GM23338 (cell line): ENCODE data around the gene ANAPC5. TPM values are rescaled to one million over a fixed set of nuclear protein-coding genes. Genes with fewer than 3 reads are reported as not detected.

ENCODE experiments used
- ATAC-seq: fragments of 200-7000 bp; cut with Tn5 transposase; 3 replicates; pipeline ENCODE4 v1.9.1; 2020
- DNase-seq: peaks from one replicate; pipeline ENCODE4 v3.0.0-alpha.2; 2015; ENCODE audit warnings: low spot score
- H2AFZ ChIP-seq: fragments of 200-600 bp; sonication (generic); 2 replicates; pipeline ENCODE4 v1.8.0; 2016; ENCODE audit warnings: antibody characterized with exemption, mild to moderate bottlenecking, moderate library complexity
- H3F3A ChIP-seq: fragments of 200-600 bp; sonication (generic); replicated peaks from 2 replicates; pipeline ENCODE4 v1.8.0; 2017; ENCODE audit warnings: antibody characterized with exemption, mixed run types, low read depth
- H3K27ac ChIP-seq: fragments of 200-600 bp; sonication (generic); 2 replicates; pipeline ENCODE4 v1.6.1; 2016; ENCODE audit warnings: low read depth
- H3K27me3 ChIP-seq: fragments of 200-600 bp; sonication (generic); 2 replicates; pipeline ENCODE4 v1.8.0; 2016; ENCODE audit warnings: mild to moderate bottlenecking, mixed run types, moderate library complexity; ENCODE audit not compliant: insufficient read depth
- H3K36me3 ChIP-seq: fragments of 200-600 bp; sonication (generic); 2 replicates; pipeline ENCODE4 v1.8.0; 2016; ENCODE audit warnings: mild to moderate bottlenecking; ENCODE audit not compliant: insufficient read depth
- H3K4me1 ChIP-seq: fragments of 200-600 bp; sonication (generic); 2 replicates; pipeline ENCODE4 v1.8.0; 2016; ENCODE audit warnings: mild to moderate bottlenecking, moderate library complexity; ENCODE audit not compliant: insufficient read depth
- H3K4me2 ChIP-seq: fragments of 200-600 bp; sonication (generic); 2 replicates; pipeline ENCODE4 v1.7.1; 2017; ENCODE audit warnings: mixed run types
- H3K4me3 ChIP-seq: fragments of 200-600 bp; sonication (generic); 2 replicates; pipeline ENCODE4 v1.6.1; 2016; ENCODE audit warnings: mixed run types
- H3K79me2 ChIP-seq: fragments of 200-600 bp; sonication (generic); replicated peaks from 2 replicates; pipeline ENCODE4 v1.8.0; 2017; ENCODE audit warnings: mild to moderate bottlenecking; ENCODE audit not compliant: insufficient read depth
- H3K9me2 ChIP-seq: fragments of 200-600 bp; sonication (generic); 2 replicates; pipeline ENCODE4 v1.8.0; 2017; ENCODE audit not compliant: insufficient read depth
- H4K20me1 ChIP-seq: fragments of 200-600 bp; sonication (generic); replicated peaks from 2 replicates; pipeline ENCODE4 v1.8.0; 2017; ENCODE audit warnings: mild to moderate bottlenecking; ENCODE audit not compliant: insufficient read depth
- H3K27ac Mint-ChIP-seq: 2 replicates; pipeline ENCODE4 v1.8.0; 2020; ENCODE audit warnings: inconsistent platforms, mild to moderate bottlenecking, moderate library complexity, mixed read lengths
- H3K27me3 Mint-ChIP-seq: 3 replicates; pipeline ENCODE4 v1.8.0; 2022; ENCODE audit warnings: low read depth, mild to moderate bottlenecking, moderate library complexity, mixed read lengths, inconsistent platforms; ENCODE audit not compliant: insufficient read depth, poor library complexity
- H3K36me3 Mint-ChIP-seq: 3 replicates; pipeline ENCODE4 v1.8.0; 2021; ENCODE audit warnings: low read depth, mild to moderate bottlenecking, inconsistent platforms, moderate library complexity, mixed read lengths
- H3K4me1 Mint-ChIP-seq: 3 replicates; pipeline ENCODE4 v1.8.0; 2020; ENCODE audit warnings: mild to moderate bottlenecking, inconsistent platforms, mixed read lengths
- H3K4me3 Mint-ChIP-seq: 3 replicates; pipeline ENCODE4 v1.8.0; 2021; ENCODE audit warnings: moderate library complexity, mild to moderate bottlenecking, inconsistent platforms, mixed read lengths
- H3K9me3 Mint-ChIP-seq: 3 replicates; pipeline ENCODE4 v1.8.0; 2020; ENCODE audit warnings: moderate library complexity, mild to moderate bottlenecking, inconsistent platforms, mixed read lengths
- CREB1 ChIP-seq: fragments of 250-450 bp; sonication (Bioruptor Pico); IDR thresholded peaks from 2 replicates; pipeline ENCODE4 v1.5.0; 2020; ENCODE audit warnings: low read depth, mild to moderate bottlenecking, moderate library complexity
- EZH2 ChIP-seq: fragments of 200-600 bp; sonication (generic); IDR thresholded peaks from one replicate; pipeline ENCODE4 v1.8.0; 2017; ENCODE audit warnings: antibody characterized with exemption, mild to moderate bottlenecking, low read depth; ENCODE audit not compliant: unreplicated experiment
- EZH2phosphoT487 ChIP-seq: fragments of 200-600 bp; sonication (generic); IDR thresholded peaks from one replicate; pipeline ENCODE4 v1.8.1; 2018; ENCODE audit warnings: antibody characterized with exemption; ENCODE audit not compliant: unreplicated experiment
- JUNB ChIP-seq: IDR thresholded peaks from one replicate; pipeline ENCODE4 v1.6.1; 2016; ENCODE audit warnings: antibody characterized with exemption; ENCODE audit not compliant: unreplicated experiment
- NANOG ChIP-seq: IDR thresholded peaks from 2 replicates; pipeline ENCODE4 v1.6.1; 2016; ENCODE audit warnings: antibody characterized with exemption, borderline replicate concordance
- POLR2AphosphoS5 ChIP-seq: IDR thresholded peaks from 2 replicates; pipeline ENCODE4 v1.6.1; 2016; ENCODE audit warnings: antibody characterized with exemption, low read depth
- STAT1 ChIP-seq: IDR thresholded peaks from one replicate; pipeline ENCODE4 v1.6.1; 2016; ENCODE audit warnings: antibody characterized with exemption; ENCODE audit not compliant: unreplicated experiment
- ZNF114 ChIP-seq: fragments of 250-450 bp; sonication (Bioruptor Pico); IDR thresholded peaks from 2 replicates; pipeline ENCODE4 v1.5.0; 2020; ENCODE audit warnings: mild to moderate bottlenecking, moderate library complexity
- ZNF331 ChIP-seq: fragments of 250-450 bp; sonication (Bioruptor Pico); IDR thresholded peaks from 2 replicates; pipeline ENCODE4 v1.5.0; 2020; ENCODE audit warnings: low read depth, mild to moderate bottlenecking, moderate library complexity
- polyA plus RNA-seq: library from polyadenylated mRNA; unstranded; fragments of >200 nt; fragmentation: Nextera tagmentation; extraction: Ambion mirVana; gene quantifications from 2 replicates; pipeline ENCODE4 v1.2.1, GENCODE V29; 2016
- total RNA-seq: library from RNA; depleted of rRNA; stranded (reverse); fragments of >200 nt; shearing (Covaris generic); gene quantifications from 2 replicates; pipeline ENCODE4 v1.2.3, GENCODE V29; 2014
- TF ChIP-seq, protein P1 (sequence below): IDR thresholded peaks from 2 replicates; pipeline ENCODE4 v1.6.1; 2016; ENCODE audit warnings: antibody characterized with exemption
- TF ChIP-seq, protein P2 (sequence below): fragments of 250-450 bp; sonication (Bioruptor Pico); IDR thresholded peaks from 2 replicates; pipeline ENCODE4 v1.5.0; 2020; ENCODE audit warnings: mild to moderate bottlenecking, moderate library complexity
- TF ChIP-seq, protein P3 (sequence below): IDR thresholded peaks from one replicate; pipeline ENCODE4 v1.6.1; 2018; ENCODE audit warnings: antibody characterized with exemption; ENCODE audit not compliant: unreplicated experiment
- TF ChIP-seq, protein P4 (sequence below), 2 experiments: fragments of 200-600 bp in 1 of 2; sonication (generic) in 1 of 2; conservative IDR thresholded peaks; 2 replicates each; pipeline versions ENCODE4 v1.5.1 to v1.6.1; 2016 to 2017; ENCODE audit warnings: antibody characterized with exemption in 2 of 2, low read depth in 2 of 2, mild to moderate bottlenecking in 2 of 2, moderate library complexity in 1 of 2

Gene ANAPC5
- total and polyA plus RNA-seq, 2 experiments from 2014 or later, result 65.9 to 125 TPM

DNA sequence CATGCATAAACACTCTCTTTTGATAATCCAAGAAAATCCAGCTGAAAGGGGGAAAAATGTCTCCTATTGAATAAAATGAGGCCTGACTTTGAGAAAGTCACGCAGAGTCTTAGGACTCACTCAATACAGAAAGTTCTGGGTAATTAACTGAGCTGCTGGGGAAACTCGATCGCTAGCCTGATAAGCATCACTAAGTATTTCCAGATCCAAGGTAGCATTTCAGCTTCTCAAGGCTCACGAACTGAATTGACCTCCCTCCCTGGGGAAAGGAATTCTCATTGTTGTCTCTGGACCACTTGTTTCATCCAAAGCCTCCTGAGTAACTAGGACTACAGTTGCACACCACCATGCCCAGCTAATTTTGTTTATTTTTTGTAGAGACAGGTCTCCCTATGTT is 13.8 kb upstream of the ANAPC5 start (continued):
- TF ChIP-seq ZNF331 (CRISPR knock-in tag), result no peak
- no peak for TF ChIP-seq STAT1
- TF ChIP-seq, protein P1, sequence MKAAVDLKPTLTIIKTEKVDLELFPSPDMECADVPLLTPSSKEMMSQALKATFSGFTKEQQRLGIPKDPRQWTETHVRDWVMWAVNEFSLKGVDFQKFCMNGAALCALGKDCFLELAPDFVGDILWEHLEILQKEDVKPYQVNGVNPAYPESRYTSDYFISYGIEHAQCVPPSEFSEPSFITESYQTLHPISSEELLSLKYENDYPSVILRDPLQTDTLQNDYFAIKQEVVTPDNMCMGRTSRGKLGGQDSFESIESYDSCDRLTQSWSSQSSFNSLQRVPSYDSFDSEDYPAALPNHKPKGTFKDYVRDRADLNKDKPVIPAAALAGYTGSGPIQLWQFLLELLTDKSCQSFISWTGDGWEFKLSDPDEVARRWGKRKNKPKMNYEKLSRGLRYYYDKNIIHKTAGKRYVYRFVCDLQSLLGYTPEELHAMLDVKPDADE, result no peak

DNA sequence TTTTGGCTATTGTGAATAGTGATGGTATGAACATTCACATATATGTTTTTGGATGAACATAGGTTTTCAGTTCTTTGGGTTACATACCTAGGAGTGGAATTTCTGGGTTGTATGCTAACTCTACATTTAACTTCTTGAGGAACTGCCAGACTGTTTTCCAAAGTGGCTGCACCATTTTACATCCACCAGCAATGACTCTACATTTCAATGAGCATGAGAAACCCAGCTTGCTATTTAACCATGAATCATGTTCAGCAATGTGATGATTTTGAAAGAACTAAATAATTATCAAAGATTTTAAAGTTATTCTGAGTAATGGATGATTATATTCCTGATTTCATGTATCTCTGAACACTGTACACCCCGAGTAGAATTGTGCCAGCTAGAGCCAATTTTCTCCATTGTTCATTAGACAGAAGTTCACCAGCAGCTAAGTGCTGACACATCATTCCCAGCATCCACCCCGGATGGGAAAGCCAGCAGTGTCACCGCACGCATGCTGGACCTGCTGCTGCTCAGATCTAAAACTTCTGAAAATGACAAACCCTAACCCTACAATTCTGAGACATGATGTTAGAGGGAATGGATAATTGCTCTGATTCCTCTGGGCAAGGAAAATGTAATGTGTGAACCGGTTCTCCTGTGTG is 13.3 kb upstream of the ANAPC5 start:
- H3K27me3 Mint-ChIP-seq, result no peaks in the 10 kb centered on the region
- Histone ChIP-seq H3K36me3 (no peaks in the 10 kb centered on the region), H3K27ac (no peak overlapping the region), H3K4me3 (no peak overlapping the region), H3K79me2 (no peaks in the 10 kb centered on the region), H3K27me3 (no peaks in the 10 kb centered on the region), H3F3A (no peaks in the 10 kb centered on the region), H4K20me1 (no peaks in the 10 kb centered on the region), H3K4me2 (no peak overlapping the region), H3K9me2 (no peaks in the 10 kb centered on the region), H3K4me1 (no peaks in the 10 kb centered on the region), H2AFZ (0 out of 2 replicates have a peak overlapping the region, but pooled peaks have one; percentile 14)
- ATAC-seq (no peak), DNase-seq (no peak)
- no peaks in the 10 kb centered on the region for H3K36me3 Mint-ChIP-seq
- H3K4me1 Mint-ChIP-seq, result no peaks in the 10 kb centered on the region
- H3K4me3 Mint-ChIP-seq, result no peak overlapping the region
- no peak overlapping the region for H3K27ac Mint-ChIP-seq
- H3K9me3 Mint-ChIP-seq, result no peaks in the 10 kb centered on the region
- TF ChIP-seq, protein P2, sequence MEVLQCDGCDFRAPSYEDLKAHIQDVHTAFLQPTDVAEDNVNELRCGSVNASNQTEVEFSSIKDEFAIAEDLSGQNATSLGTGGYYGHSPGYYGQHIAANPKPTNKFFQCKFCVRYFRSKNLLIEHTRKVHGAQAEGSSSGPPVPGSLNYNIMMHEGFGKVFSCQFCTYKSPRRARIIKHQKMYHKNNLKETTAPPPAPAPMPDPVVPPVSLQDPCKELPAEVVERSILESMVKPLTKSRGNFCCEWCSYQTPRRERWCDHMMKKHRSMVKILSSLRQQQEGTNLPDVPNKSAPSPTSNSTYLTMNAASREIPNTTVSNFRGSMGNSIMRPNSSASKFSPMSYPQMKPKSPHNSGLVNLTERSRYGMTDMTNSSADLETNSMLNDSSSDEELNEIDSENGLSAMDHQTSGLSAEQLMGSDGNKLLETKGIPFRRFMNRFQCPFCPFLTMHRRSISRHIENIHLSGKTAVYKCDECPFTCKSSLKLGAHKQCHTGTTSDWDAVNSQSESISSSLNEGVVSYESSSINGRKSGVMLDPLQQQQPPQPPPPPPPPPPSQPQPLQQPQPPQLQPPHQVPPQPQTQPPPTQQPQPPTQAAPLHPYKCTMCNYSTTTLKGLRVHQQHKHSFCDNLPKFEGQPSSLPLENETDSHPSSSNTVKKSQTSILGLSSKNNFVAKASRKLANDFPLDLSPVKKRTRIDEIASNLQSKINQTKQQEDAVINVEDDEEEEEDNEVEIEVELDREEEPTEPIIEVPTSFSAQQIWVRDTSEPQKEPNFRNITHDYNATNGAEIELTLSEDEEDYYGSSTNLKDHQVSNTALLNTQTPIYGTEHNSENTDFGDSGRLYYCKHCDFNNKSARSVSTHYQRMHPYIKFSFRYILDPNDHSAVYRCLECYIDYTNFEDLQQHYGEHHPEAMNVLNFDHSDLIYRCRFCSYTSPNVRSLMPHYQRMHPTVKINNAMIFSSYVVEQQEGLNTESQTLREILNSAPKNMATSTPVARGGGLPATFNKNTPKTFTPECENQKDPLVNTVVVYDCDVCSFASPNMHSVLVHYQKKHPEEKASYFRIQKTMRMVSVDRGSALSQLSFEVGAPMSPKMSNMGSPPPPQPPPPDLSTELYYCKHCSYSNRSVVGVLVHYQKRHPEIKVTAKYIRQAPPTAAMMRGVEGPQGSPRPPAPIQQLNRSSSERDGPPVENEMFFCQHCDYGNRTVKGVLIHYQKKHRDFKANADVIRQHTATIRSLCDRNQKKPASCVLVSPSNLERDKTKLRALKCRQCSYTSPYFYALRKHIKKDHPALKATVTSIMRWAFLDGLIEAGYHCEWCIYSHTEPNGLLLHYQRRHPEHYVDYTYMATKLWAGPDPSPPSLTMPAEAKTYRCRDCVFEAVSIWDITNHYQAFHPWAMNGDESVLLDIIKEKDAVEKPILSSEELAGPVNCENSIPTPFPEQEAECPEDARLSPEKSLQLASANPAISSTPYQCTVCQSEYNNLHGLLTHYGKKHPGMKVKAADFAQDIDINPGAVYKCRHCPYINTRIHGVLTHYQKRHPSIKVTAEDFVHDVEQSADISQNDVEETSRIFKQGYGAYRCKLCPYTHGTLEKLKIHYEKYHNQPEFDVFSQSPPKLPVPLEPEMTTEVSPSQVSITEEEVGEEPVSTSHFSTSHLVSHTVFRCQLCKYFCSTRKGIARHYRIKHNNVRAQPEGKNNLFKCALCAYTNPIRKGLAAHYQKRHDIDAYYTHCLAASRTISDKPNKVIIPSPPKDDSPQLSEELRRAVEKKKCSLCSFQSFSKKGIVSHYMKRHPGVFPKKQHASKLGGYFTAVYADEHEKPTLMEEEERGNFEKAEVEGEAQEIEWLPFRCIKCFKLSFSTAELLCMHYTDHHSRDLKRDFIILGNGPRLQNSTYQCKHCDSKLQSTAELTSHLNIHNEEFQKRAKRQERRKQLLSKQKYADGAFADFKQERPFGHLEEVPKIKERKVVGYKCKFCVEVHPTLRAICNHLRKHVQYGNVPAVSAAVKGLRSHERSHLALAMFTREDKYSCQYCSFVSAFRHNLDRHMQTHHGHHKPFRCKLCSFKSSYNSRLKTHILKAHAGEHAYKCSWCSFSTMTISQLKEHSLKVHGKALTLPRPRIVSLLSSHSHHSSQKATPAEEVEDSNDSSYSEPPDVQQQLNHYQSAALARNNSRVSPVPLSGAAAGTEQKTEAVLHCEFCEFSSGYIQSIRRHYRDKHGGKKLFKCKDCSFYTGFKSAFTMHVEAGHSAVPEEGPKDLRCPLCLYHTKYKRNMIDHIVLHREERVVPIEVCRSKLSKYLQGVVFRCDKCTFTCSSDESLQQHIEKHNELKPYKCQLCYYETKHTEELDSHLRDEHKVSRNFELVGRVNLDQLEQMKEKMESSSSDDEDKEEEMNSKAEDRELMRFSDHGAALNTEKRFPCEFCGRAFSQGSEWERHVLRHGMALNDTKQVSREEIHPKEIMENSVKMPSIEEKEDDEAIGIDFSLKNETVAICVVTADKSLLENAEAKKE (CRISPR knock-in tag), result no peak
- no peak for TF ChIP-seq ZNF331 (CRISPR knock-in tag)
- TF ChIP-seq POLR2AphosphoS5, result no peak
- TF ChIP-seq, protein P3, sequence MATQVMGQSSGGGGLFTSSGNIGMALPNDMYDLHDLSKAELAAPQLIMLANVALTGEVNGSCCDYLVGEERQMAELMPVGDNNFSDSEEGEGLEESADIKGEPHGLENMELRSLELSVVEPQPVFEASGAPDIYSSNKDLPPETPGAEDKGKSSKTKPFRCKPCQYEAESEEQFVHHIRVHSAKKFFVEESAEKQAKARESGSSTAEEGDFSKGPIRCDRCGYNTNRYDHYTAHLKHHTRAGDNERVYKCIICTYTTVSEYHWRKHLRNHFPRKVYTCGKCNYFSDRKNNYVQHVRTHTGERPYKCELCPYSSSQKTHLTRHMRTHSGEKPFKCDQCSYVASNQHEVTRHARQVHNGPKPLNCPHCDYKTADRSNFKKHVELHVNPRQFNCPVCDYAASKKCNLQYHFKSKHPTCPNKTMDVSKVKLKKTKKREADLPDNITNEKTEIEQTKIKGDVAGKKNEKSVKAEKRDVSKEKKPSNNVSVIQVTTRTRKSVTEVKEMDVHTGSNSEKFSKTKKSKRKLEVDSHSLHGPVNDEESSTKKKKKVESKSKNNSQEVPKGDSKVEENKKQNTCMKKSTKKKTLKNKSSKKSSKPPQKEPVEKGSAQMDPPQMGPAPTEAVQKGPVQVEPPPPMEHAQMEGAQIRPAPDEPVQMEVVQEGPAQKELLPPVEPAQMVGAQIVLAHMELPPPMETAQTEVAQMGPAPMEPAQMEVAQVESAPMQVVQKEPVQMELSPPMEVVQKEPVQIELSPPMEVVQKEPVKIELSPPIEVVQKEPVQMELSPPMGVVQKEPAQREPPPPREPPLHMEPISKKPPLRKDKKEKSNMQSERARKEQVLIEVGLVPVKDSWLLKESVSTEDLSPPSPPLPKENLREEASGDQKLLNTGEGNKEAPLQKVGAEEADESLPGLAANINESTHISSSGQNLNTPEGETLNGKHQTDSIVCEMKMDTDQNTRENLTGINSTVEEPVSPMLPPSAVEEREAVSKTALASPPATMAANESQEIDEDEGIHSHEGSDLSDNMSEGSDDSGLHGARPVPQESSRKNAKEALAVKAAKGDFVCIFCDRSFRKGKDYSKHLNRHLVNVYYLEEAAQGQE, result no peak
- TF ChIP-seq ZNF114 (CRISPR knock-in tag), result no peak
- TF ChIP-seq NANOG, result no peak
- TF ChIP-seq CREB1, result no peak
- TF ChIP-seq EZH2phosphoT487, result no peak
- TF ChIP-seq, protein P4, sequence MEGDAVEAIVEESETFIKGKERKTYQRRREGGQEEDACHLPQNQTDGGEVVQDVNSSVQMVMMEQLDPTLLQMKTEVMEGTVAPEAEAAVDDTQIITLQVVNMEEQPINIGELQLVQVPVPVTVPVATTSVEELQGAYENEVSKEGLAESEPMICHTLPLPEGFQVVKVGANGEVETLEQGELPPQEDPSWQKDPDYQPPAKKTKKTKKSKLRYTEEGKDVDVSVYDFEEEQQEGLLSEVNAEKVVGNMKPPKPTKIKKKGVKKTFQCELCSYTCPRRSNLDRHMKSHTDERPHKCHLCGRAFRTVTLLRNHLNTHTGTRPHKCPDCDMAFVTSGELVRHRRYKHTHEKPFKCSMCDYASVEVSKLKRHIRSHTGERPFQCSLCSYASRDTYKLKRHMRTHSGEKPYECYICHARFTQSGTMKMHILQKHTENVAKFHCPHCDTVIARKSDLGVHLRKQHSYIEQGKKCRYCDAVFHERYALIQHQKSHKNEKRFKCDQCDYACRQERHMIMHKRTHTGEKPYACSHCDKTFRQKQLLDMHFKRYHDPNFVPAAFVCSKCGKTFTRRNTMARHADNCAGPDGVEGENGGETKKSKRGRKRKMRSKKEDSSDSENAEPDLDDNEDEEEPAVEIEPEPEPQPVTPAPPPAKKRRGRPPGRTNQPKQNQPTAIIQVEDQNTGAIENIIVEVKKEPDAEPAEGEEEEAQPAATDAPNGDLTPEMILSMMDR (conservative IDR thresholded peaks at IDR 0.05; ENCODE audit: low read depth in 2 of 2), result no peak
- TF ChIP-seq STAT1, result no peak
- TF ChIP-seq EZH2, result no peak
- no peak for TF ChIP-seq JUNB
